ENCODE data around the gene RGS6.

Gene RGS6

GRCh38 chr14:72254937-72255472, 322.8 kb downstream of the RGS6 start:
- DNase-seq = no peak

GRCh38 chr14:72256055-72256454, 323.8 kb downstream of the RGS6 start:
- DNase-seq = no peak

- no peak for DNase-seq
Measured at GRCh38 chr14:72261068-72261467, 328.8 kb downstream of the RGS6 start.

- DNase-seq = no peak
Measured at GRCh38 chr14:72262771-72263170, 330.5 kb downstream of the RGS6 start.

GRCh38 chr14:72264716-72265115, 332.5 kb downstream of the RGS6 start:
- DNase-seq = no peak

- DNase-seq = no peak
Measured at GRCh38 chr14:72270147-72270727, 338.0 kb downstream of the RGS6 start.

- no peak for DNase-seq
Measured at GRCh38 chr14:72270749-72271148, 338.5 kb downstream of the RGS6 start.

- DNase-seq = no peak
Measured at GRCh38 chr14:72275242-72275641, 343.0 kb downstream of the RGS6 start.

GRCh38 chr14:72278316-72278715, 346.1 kb downstream of the RGS6 start:
- no peak for DNase-seq

GRCh38 chr14:72284176-72284575, 351.9 kb downstream of the RGS6 start:
- no peak for DNase-seq

GRCh38 chr14:72290241-72290640, 358.0 kb downstream of the RGS6 start:
- no peak for DNase-seq

- DNase-seq = peak in 1 of 2 donors; percentile 17
Measured at GRCh38 chr14:72291908-72292688, 359.9 kb downstream of the RGS6 start.

- no peak for DNase-seq
Measured at GRCh38 chr14:72292689-72293024, 360.4 kb downstream of the RGS6 start.

- DNase-seq = no peak
Measured at GRCh38 chr14:72301352-72301751, 369.1 kb downstream of the RGS6 start.

- DNase-seq = no peak
Measured at GRCh38 chr14:72303930-72304329, 371.7 kb downstream of the RGS6 start.

GRCh38 chr14:72305561-72305960, 373.3 kb downstream of the RGS6 start:
- DNase-seq = no peak

- DNase-seq = no peak
Measured at GRCh38 chr14:72308967-72309485, 376.8 kb downstream of the RGS6 start.

- DNase-seq = no peak
Measured at GRCh38 chr14:72311116-72311515, 378.9 kb downstream of the RGS6 start.

GRCh38 chr14:72311516-72311915, 379.3 kb downstream of the RGS6 start:
- no peak for DNase-seq

- no peak for DNase-seq
Measured at GRCh38 chr14:72314808-72315435, 382.7 kb downstream of the RGS6 start.

GRCh38 chr14:72315714-72316113, 383.5 kb downstream of the RGS6 start:
- DNase-seq = no peak

- no peak for DNase-seq
Measured at GRCh38 chr14:72318648-72319047, 386.4 kb downstream of the RGS6 start.

- DNase-seq = no peak
Measured at GRCh38 chr14:72332046-72332445, 399.8 kb downstream of the RGS6 start.

GRCh38 chr14:72332871-72333270, 400.6 kb downstream of the RGS6 start:
- DNase-seq = no peak

All from CD4-positive, alpha-beta T cell treated with Interleukin-1 beta for 1 hour (primary cell).